GM21737 (cell line): ENCODE results near the gene EPHA1.

Source experiments
- ATAC-seq: cut with Tn5 transposase; IDR thresholded peaks from one replicate; pipeline ENCODE4 v1.9.1; 2021; ENCODE audit warnings: mild to moderate bottlenecking, moderate library complexity; ENCODE audit not compliant: unreplicated experiment

EPHA1 gene

DNA sequence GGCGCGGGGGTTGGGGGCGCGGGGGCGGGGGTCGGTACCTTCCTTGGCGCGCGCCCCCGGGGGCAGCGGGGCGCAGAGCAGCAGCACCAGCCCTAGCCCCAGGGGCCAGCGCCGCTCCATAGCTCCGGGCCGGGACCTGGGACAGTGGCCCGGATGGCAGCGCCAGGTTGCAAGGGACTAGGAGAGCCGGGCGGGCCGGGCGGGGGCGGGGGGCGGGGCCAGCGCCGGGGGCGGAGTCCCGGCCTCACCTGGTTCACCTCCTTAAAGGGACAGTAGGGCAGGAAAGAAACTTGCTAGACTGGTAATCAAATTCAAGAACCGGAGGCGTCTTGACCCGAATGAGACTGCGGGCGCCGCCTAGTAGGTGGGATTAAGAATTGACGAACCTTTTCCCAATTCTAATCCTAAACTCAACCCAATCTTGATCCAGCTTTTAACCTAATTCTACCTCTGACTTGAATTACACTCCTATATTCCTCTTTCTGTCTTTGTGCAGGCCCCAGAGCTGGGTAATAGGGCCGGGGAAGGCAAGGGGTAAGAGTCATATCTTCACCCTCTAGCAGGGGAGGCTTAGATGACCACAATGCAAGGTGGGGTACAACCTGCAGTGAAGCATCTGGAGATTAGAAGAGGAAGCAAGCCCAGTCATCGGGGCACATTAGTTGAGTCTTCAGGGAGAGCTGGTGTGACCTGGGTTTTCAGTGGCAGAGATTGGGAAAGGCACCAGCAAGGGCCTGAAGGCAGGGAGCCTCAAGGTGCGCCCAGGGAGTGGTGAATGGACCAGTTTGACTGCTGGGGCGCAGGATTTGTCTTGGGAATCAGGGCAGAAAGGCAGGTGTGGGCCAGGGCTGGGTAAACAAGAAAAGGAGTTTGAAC lies at the start of gene EPHA1:
Gene EPHA1 (minus strand): TSS at position 171 of the 876 bp plus-strand sequence. CDS start 51 bp downstream, at position 120.
- no peak for ATAC-seq

DNA sequence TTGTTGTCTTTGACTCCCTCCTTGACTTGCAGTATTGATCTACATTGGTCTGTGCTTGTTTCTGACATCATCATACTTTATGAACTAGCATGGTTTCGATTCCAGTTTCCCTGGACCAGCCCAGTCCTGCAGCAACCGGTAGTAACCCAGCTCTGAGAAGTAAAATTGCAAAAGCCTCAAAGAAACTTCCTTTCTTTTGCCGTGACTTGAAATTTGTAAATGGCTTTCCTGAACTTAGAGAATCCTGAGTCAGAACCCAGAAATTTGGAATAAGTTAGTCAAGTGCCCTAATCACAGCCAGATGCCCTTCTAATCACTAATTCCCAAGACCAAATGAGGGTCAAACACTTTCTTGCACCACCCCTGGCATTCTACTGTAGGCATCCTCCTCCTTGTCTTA lies 49.6 kb upstream of the EPHA1 start:
- no peak for ATAC-seq

DNA sequence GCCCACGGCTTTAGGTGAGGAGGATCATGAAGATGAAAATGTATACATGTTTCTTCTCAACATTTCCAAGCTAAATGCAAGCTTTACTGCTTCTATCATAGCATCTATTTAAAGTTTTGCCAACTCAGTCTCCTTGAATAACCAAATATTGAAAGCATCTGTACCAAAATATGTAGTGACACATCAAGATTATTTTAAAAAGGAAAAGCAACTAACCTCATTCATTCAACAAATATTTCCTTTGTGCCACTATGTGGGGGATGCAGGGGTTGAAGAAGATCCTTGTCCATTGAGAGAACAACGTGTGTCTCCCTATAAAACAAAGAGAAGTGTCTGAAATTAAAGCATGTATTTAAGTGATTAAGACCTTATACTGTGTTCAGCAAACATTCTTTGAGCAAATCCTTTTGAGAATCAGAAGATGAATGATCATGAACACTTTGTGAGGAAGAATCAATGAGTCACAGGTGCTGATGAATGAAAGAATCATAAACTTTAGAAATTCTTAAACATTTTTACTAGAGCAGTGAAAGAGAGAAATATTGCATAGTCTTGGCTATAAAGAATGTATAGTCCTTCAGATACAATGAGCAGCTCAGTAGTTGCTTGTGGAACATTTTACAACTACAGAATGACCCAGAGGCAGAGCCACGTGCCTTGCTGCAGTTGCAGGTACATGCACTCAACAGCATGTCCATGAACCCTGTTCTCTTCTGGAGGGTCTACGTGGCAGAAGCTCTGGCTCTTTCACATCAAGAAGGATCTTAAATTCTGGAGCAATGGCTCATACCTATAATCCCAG lies 48.5 kb upstream of the EPHA1 start:
- no peak for ATAC-seq

DNA sequence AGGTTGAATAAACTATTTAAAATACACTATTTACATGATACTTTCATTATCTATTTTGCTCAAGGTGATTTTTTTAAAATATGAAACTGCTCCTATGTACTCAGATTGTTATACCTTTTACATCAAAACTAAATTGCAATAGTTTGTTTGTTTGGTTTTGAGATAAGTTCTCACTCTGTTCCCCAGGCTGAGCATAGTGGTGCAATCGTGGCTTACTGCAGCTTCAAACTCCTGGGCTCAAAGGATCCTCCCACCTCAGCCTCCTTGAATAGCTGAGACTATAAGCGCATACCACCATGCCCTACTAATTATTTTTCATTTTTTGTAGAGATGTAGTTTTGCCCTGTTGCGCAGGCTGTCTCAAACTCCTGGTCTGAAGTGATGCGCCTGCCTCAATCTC lies 47.3 kb upstream of the EPHA1 start:
- no peak for ATAC-seq

DNA sequence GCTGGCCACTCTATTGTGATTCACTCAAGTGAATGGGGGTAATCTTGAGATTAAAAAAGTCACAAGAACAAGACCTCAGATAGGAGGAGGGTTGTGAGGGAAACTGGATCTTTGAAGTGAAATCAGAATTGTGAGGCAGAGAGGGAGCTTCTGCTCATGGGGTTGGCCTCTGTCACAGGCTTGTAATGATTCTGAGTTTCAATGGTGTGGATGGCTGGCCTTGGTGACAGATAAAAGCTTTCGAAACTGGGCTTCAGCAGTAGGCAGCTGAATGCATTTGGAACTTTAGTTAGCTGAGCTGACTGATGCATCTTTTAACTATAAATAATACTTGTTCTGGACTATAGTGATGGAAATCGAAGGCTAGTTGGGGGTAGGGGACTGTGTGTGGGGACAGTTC lies 46.8 kb upstream of the EPHA1 start:
- ATAC-seq: no peak

DNA sequence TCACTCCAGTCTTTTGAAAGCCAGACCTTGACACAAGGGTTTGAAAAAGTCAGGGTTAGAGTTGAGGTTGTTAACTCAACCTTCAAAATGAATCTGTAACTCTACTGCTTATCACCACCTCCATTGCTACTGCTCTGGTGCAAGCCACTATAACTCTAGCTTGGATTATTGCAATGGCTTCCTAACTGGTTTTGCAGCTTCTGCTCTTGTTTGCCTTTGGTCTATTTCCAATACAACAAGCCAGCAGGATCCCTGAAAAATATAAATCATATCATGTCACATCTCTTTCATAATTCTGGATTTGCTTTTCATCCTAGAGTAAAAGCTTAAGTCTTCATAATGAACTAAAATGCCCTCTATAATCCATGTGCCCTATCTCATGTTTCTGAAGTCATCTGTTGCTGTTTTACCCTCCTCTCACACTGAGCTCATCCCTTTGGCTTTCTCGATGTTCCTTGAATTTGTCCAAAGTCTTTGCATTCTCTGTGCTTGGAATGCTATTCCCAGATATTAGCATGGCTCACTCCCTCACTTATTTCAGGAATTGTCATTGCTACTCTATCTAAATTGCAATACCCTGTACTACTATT lies 45.5 kb upstream of the EPHA1 start:
- no peak for ATAC-seq

DNA sequence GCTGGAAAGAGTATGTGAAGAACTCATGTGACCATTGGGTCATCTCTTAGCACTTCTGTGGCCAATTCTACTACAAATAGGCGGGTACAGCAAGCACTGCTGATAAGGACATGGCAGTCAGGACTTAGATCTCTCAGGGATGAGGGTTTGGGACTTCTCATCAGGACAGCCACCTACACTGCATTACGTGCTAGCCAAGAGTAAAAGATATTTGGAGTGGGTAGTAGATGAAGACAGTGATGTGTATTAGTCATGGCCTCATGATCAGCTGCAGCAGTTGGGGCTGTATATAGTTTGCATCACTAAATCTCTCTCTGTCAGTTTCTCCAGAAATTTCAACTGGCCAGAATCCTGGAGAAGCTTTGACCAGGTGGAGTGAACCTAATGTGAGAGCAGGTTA lies 43.8 kb upstream of the EPHA1 start:
- ATAC-seq: no peak

DNA sequence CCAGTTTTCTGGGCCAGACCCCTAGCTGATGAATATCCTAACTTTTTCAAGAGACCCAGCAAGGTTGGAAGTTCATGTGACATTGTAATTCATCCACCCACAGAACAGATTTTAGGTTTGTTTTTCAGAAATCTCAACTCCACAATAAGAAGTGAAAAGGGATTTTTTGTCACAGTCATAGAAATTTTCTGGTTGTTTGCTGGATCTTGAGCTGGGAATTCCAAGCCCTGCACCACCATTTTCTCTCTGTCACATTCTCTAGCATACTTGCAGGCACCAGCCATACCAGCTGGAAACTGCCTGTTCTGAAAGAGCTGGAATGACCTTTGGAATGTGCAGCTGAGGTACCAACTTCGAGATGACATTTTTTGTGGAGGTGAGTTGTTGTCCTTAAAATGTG lies 43.1 kb upstream of the EPHA1 start:
- no peak for ATAC-seq

DNA sequence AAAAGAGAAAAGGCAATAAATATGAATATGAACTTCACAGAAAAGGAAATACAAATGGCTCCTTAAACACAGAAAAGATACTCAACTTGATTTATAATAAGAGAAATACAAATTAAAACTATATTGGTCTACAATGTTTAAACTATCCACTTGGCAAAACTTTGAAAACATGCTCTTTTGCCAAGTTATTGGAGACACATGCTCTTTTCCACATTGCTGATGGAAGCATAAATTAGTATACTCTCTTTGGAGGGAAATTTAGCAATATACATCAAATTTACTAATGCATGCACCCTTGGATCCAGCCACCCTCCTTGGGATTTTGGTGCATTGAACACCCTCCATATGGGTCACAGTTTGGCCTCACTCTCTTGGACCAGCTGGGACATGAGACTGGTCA lies 42.5 kb upstream of the EPHA1 start:
- ATAC-seq: no peak

DNA sequence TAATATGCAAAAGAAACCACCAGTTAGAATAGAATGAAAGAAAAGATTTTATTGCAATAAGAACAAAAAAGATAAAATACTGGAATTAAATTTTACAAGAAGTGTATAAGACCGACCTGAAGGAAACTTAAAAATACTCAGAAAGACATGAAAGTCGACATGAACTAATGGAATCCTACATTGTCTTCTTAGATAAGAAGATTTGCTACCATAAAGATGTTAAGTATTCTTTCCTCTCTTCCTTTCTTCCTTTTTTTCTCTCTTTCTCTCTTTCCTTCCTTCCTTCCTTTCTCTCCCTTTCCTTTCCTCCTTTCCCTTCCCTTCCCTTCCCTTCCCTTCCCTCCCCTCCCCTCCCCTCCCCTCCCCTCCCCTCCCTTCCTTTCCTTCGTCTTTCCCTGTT lies 41.1 kb upstream of the EPHA1 start:
- no peak for ATAC-seq

DNA sequence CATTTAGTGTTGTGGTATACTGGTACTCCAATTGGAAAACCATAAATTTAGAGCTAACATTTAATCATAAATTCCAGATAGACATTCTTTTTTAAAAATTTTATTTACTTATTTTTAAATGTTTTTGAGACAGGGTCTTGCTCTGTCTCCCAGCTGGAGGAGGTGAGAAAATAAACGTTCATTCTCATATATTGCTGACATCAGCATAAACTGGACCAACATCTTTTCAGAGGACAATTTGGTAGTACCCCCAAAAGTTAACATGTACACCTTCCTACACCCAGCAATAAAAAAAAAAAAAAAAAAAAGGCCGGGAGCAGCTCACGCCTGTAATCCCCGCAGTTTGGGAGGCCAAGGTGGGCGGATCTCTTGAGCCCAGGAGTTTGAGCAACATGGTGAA lies 39.8 kb upstream of the EPHA1 start:
- no peak for ATAC-seq

DNA sequence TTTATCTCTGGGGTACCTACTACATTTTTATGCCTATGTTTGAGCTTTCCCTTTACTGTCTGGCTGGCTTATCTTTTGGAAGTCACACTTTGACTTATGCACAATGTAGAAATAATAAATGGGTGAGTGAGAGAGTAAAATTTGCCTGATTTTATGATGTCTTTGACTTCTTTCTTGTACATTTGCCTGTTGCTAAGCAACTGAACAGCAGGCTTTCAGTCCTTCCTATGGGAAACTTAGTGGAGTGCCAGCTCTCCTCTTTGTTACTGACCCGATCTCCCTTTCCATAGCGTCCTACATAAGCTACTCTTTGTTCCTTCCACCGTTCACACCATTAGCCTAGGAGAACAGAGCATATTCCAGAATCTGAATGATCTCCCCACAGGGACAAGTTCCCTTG lies 38.8 kb upstream of the EPHA1 start:
- no peak for ATAC-seq

DNA sequence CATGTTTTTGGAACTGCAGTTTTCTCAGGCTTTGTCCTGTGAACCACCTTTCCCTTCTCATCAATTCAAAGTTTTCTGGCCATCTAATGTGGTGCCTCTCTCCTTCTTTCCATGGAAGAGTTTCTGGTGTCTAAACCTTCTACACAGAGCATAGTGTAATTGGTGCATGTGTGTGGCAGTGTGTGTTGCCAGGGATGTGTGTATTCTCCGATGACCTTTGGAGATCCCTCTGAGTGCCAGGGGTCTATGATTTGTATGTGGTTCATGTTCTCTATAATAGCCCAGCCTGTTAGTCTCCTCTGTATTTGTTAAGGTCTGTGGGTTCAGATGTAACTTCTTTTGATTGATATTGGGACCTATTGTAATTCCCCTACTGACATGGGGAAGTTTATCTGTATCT lies 36.1 kb upstream of the EPHA1 start:
- ATAC-seq: no peak

DNA sequence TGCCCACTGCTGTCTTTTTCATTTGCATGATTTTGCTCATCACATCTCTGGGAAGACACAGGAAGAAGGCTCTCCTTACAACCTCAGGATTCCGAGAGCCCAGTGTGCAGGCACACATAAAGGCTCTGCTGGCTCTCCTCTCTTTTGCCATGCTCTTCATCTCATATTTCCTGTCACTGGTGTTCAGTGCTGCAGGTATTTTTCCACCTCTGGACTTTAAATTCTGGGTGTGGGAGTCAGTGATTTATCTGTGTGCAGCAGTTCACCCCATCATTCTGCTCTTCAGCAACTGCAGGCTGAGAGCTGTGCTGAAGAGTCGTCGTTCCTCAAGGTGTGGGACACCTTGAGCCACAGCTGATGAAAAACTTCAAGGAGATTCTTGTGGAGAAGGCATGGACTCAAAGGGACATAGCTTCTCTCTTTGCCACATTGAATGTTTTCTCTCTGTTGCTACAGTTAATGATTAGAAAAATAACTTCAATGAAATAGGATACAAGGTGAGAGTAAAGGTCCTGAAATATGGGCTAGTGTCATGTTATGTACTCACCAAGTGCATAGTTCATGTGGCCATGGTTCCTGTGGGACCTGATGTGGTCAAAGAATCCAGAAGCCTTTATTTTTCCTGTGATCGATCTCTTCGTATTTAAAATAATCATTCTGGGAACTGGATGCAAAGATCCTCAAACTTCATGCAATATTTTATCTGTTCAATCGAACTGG lies 35.6 kb upstream of the EPHA1 start:
- ATAC-seq: no peak

DNA sequence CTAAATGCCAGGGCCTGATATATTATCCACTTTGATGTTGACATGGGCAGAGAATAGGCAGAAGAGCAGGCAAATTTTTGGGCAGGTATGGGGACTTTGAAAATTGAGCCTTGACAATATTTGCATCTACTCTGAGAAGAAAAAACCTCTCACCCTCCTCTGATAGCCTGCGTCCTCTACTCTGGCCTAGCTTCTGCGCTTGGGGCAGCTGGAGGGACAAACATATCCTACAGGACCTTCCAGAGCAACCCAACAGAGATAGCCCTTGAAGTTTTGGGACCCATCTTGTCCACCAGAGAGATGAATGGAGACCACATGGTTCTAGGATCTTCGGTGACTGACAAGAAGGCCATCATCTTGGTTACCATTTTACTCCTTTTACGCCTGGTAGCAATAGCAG lies 34.5 kb upstream of the EPHA1 start, which contains the start of gene TAS2R60:
Gene TAS2R60 (plus strand): TSS at position 301 of the 400 bp plus-strand sequence. CDS start 0 bp downstream, at position 301.
- ATAC-seq: no peak

DNA sequence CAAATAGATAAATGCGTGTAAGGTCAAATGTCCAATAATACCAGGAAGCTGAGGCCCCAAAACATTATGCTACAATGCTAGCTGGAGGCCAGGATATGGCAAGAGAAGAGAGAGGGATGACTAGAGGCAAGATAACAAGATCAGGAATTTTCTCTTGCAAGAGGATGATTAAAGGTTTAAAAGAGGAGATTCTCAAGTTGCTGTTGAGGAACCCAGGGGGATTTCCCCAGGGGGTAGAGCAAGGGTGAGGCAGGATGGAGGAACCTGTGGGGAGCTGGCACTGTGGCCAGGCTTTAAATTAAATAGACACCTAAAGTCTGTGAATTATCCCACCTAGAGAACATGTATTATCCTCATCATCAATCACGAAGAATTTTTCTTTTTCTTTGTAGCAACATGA lies 31.2 kb upstream of the EPHA1 start:
- ATAC-seq: no peak

DNA sequence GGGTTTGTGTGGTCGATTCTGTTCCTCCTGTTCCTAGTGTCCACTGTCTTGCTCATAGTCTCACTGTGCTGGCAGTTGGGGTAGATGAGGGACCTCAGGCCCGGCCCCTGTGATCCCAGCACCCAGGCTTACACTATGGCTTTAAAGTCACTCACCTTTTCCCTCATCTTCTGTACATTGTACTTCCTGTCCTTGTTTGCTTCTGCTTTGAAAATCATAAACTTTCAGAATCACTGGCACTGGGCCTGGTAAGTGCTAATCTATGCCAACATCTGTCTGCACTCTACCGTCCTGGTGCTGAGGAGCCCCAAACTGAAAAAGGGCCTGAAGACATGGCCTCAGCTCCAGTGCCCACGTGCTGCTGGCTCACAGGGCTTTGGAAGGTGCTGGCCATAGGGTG lies 28.9 kb upstream of the EPHA1 start:
- no peak for ATAC-seq

DNA sequence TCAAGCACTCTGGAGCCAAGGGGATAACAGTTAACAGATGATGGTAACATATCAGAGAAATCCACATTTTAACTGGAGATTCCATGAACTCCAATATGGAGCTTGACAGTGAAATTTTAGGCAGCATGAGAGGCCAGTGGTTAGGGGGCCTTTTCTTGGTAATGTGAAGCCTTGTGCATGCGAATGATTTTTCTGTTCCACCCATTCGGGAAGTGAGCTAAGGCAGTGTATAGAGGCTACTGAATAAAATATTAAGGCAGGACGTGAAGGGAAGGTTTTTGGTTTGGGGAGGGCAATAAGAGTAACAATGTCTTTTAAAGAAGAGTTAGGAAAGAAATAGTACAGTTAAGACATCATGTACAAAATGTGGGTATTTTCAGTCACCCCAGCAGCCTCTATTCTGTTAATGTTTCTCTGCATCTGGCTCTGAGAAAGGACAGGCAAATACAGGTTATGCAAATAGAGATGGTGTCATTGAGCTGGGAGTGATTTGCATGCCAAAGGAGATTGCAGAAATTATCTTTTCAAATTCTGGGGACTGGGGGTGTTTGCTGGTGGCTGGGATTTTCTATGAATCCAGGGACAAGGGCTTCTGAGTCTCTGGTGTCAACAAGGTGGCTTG lies 27.8 kb upstream of the EPHA1 start:
- peak; percentile 80 for ATAC-seq

DNA sequence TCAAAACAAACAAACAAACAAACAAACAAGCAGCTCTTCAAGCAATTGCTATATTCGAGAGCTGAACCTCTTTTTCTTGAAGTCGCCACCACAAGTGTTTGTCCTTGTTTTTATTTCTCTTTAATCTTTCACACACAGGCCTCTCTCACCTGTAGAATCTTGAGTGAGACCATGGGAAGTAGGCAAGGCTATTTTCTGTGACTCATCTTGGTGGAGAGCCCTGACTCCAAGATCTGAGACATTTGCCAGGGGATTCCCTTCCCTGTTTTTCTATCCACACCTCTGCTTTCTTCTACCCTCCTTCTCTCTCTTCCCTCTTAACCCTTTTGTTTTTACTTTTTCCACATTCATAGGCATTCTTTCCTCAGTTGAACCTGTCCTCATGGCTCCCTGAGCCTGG lies 26.6 kb upstream of the EPHA1 start:
- no peak for ATAC-seq

DNA sequence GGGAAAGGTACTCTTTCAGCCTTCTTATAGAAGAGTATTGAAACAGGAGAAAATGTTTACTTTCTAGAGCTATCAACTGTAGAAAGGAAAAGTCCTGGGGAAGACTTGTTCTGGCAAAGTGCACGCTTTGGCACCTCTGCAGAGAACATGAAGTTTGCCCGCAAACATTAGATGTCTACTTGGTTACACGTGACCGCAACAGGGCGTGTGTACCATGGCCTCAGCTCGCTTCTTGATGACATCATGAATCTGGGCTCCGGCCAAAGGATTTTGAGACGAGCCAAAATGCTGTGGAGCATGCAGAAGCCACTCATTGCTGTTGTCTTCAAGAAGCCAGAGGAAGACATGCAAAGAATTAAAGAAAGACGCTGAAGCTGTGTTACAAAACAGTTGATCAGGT lies 26.0 kb upstream of the EPHA1 start:
- ATAC-seq: no peak

DNA sequence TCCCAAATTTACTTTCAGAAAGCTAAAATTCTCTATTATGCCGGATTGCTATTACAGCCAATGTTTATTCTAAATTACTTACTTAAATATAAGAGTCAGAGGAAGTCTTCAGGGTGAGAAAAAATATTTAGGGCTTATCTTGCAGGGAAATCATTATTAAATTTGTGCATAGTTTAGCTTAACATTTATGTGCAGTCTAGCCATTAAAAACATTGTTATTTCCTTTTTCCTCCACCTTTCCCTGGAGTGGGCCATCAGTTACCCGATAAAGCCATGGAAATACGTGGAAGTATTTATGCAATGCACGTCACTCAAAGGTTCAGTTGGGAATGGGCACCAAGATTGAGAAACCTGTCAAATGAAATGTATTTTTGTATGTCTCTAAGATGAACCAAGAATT lies 25.1 kb upstream of the EPHA1 start:
- no peak for ATAC-seq
